ENCODE results near the gene TRIM41. TPM values are rescaled to one million over a fixed set of nuclear protein-coding genes. Genes with fewer than 3 reads are reported as not detected.

Gene TRIM41
- total and polyA plus RNA-seq, 2 experiments from 2014 or later = 2.0 to 14.9 TPM

GRCh38 chr5:181219262-181220177, 3.6 kb upstream of the TRIM41 start:
- no peak overlapping the region for H3K27ac ChIP-seq
- no peaks in the 10 kb centered on the region for H3K9me2 ChIP-seq (replicated peaks; ENCODE audit: insufficient read depth)
- peaks cover 7% of the 10 kb centered on the region for H3K79me2 ChIP-seq
- no peaks in the 10 kb centered on the region for H3K27me3 ChIP-seq
- H3K4me2 ChIP-seq = peak overlapping the region; percentile 78
- DNase-seq (ENCODE audit: low spot score) = no peak
- H3K9me3 ChIP-seq (ENCODE audit: low read depth) = no peaks in the 10 kb centered on the region
- peaks cover 6% of the 10 kb centered on the region for H3K4me1 ChIP-seq (ENCODE audit: insufficient read depth)
- H3K4me3 ChIP-seq = no peak overlapping the region
- H4K20me1 ChIP-seq (ENCODE audit: insufficient read depth, poor library complexity, severe bottlenecking) = no peaks in the 10 kb centered on the region
- 97% methylated on average over 49 of the region's 49 CpGs for WGBS (ENCODE audit: low lambda C conversion rate, missing lambda C conversion rate)
- H2AFZ ChIP-seq = no peak overlapping the region
- H3K36me3 ChIP-seq (replicated peaks; ENCODE audit: insufficient read depth, low read depth) = no peaks in the 10 kb centered on the region
- no peak for TF ChIP-seq CTCF (IDR thresholded peaks at IDR 0.05; ENCODE audit: poor library complexity)
- no peak for TF ChIP-seq EZH2phosphoT487 (IDR thresholded peaks at IDR 0.05; ENCODE audit: low read depth, severe bottlenecking, unreplicated experiment)
- TF ChIP-seq EZH2 (IDR thresholded peaks at IDR 0.05; ENCODE audit: borderline replicate concordance) = no peak

GRCh38 chr5:181220178-181220515, 2.9 kb upstream of the TRIM41 start:
- Histone ChIP-seq H2AFZ (no peak overlapping the region), H3K4me2 (no peak overlapping the region), H3K79me2 (peaks cover 14% of the 10 kb centered on the region), H3K4me1 (ENCODE audit: insufficient read depth) (peaks cover 6% of the 10 kb centered on the region), H3K9me3 (ENCODE audit: low read depth) (no peaks in the 10 kb centered on the region), H3K9me2 (replicated peaks; ENCODE audit: insufficient read depth) (no peaks in the 10 kb centered on the region), H3K36me3 (replicated peaks; ENCODE audit: insufficient read depth, low read depth) (no peaks in the 10 kb centered on the region), H3K4me3 (no peak overlapping the region), H3K27ac (no peak overlapping the region), H3K27me3 (no peaks in the 10 kb centered on the region), H4K20me1 (ENCODE audit: insufficient read depth, poor library complexity, severe bottlenecking) (no peaks in the 10 kb centered on the region)
- TF ChIP-seq CTCF (IDR thresholded peaks at IDR 0.05; ENCODE audit: poor library complexity) = no peak
- no peak for TF ChIP-seq EZH2phosphoT487 (IDR thresholded peaks at IDR 0.05; ENCODE audit: low read depth, severe bottlenecking, unreplicated experiment)
- TF ChIP-seq EZH2 (IDR thresholded peaks at IDR 0.05; ENCODE audit: borderline replicate concordance) = no peak
- no peak for DNase-seq (ENCODE audit: low spot score)
- 97% methylated on average over 10 of the region's 10 CpGs for WGBS (ENCODE audit: low lambda C conversion rate, missing lambda C conversion rate)

GRCh38 chr5:181221105-181221791, 1.8 kb upstream of the TRIM41 start:
- WGBS (ENCODE audit: low lambda C conversion rate, missing lambda C conversion rate) = 61% methylated on average over 27 of the region's 27 CpGs
- Histone ChIP-seq H3K79me2 (peaks cover 23% of the 10 kb centered on the region), H2AFZ (no peak overlapping the region), H4K20me1 (ENCODE audit: insufficient read depth, poor library complexity, severe bottlenecking) (no peaks in the 10 kb centered on the region), H3K4me3 (no peak overlapping the region), H3K9me2 (replicated peaks; ENCODE audit: insufficient read depth) (no peaks in the 10 kb centered on the region), H3K4me2 (peak overlapping the region; percentile 83), H3K4me1 (ENCODE audit: insufficient read depth) (peaks cover 6% of the 10 kb centered on the region), H3K27ac (peak overlapping the region; percentile 98), H3K36me3 (replicated peaks; ENCODE audit: insufficient read depth, low read depth) (no peaks in the 10 kb centered on the region), H3K9me3 (ENCODE audit: low read depth) (no peaks in the 10 kb centered on the region), H3K27me3 (no peaks in the 10 kb centered on the region)
- TF ChIP-seq EZH2 (IDR thresholded peaks at IDR 0.05; ENCODE audit: borderline replicate concordance) = no peak
- TF ChIP-seq CTCF (IDR thresholded peaks at IDR 0.05; ENCODE audit: poor library complexity) = no peak
- no peak for TF ChIP-seq EZH2phosphoT487 (IDR thresholded peaks at IDR 0.05; ENCODE audit: low read depth, severe bottlenecking, unreplicated experiment)
- no peak for DNase-seq (ENCODE audit: low spot score)
